GM18499 (cell line): Measurements from ENCODE around the gene CCDC3.

Source experiments
- ATAC-seq: cut with Tn5 transposase; IDR thresholded peaks from one replicate; pipeline ENCODE4 v1.9.1; 2021; ENCODE audit warnings: moderate number of reproducible peaks; ENCODE audit not compliant: insufficient read depth, unreplicated experiment

The CCDC3 gene

GRCh38 chr10:12848439-12849173 lies 152.9 kb downstream of the CCDC3 start:
- ATAC-seq = no peak

DNA sequence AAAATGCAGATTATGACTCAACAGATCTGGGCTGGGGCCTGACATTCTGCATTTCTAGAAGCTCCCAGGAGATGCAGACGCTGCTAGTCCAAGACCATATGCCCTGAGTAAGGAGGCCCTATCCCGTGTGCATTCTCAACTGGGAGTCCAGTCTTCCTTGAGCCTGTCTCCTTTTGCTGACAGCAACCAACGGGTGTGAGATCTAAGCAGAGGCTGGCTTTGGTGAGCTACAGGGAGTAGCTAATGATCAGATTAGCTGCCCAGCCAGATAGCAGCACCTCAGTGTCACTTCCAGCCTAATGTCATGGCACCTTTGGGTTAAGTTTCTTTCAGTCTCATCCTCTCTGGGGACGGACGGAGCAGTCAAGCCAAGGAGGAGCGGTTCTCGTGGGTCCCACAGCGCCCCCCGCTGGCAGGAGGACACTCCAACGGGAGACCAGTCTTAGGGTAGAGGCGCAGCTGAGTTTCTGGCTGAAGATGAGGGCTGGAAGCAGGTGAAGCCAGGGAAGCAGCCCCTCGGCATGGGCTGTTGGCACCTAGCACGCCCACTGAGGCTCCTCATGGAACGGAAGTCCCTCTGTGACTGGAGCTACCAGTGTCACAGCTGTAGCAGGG lies 154.0 kb downstream of the CCDC3 start:
- ATAC-seq = no peak

DNA sequence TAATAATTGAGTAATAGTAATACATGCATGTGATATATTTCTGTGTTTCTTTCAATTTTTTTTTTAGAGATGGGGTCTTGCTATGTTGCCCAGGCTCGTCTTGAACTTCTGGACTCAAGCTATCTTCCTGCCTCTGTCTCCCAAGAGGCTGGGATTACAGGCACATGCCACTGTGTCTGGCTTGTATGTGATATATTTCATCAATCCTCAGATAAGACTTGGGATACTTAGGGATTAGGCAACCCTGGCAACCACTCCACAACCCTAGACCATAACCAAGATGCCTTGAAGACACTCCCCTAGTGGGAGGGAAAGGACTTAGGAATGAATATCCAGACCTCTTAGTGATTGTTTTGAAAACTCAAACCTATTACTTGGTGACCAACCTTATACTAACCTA lies 154.8 kb downstream of the CCDC3 start:
- no peak for ATAC-seq
